ENCODE measurements around the gene GALNT12.

Gene GALNT12

GRCh38 chr9:98864281-98865174 lies 57.1 kb downstream of the GALNT12 start:
- DNase-seq: no peak

GRCh38 chr9:98865284-98865875 lies 57.9 kb downstream of the GALNT12 start:
- DNase-seq: no peak

- DNase-seq: no peak
Observed at GRCh38 chr9:98866435-98867102, 59.1 kb downstream of the GALNT12 start.

DNA sequence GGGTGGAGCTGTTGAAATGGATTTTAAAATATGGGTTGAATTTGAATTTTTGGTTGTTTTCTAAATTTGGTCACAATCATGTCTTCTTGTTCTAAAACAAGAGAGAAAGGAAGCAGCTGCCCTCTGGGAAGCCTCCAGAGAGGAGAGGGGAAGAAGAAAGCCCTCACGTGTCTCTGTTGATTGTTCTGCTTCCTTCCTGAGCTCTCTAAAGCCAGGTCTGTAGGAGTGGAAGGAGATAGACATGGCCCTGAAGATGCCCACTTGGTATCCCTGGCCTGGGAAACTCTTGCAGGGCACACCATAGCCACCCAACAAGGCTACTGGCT lies 59.6 kb downstream of the GALNT12 start:
- DNase-seq: no peak

GRCh38 chr9:98867429-98868168 lies 60.1 kb downstream of the GALNT12 start:
- DNase-seq: no peak

GRCh38 chr9:98869078-98869745 lies 61.7 kb downstream of the GALNT12 start:
- no peak for DNase-seq

GRCh38 chr9:98869866-98870265 lies 62.4 kb downstream of the GALNT12 start:
- DNase-seq: no peak

DNA sequence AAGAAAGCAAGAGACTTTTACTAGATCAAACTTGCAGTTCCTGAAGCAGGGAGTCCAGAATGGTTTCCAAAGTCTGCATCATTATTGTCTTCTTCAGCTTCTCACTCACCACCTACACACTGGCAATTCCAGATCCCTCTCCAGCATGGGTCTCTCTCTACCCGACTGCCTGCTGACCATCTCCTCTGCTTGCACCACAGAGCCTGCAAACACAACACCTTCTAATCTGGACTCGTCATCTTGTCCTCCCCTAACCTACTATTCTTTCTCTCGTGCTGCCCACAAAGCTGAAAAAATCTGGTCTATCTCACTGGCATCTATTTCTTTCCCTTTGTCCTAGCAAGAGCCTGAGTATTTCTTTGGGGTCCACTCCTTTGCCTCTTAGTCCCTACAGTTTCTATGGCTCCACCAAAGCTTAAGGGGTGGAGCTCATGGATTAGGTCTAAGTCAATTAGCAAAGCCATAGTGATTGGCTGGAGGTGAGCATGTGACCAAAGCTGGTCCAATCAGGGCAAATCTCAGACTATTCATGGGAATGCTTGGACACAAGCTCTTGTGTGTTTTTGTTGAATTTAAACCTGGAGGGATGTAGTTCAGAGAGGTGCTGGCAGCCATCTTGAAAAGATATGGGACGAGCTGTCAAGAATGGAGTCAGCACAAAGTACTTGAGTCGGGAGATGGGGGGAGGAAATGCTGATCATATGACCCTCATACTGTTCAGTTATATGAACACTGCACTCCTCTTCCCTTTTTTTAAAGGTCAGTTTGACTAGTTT lies 63.5 kb downstream of the GALNT12 start:
- DNase-seq: no peak

GRCh38 chr9:98871558-98872065 lies 64.1 kb downstream of the GALNT12 start:
- DNase-seq: no peak

DNA sequence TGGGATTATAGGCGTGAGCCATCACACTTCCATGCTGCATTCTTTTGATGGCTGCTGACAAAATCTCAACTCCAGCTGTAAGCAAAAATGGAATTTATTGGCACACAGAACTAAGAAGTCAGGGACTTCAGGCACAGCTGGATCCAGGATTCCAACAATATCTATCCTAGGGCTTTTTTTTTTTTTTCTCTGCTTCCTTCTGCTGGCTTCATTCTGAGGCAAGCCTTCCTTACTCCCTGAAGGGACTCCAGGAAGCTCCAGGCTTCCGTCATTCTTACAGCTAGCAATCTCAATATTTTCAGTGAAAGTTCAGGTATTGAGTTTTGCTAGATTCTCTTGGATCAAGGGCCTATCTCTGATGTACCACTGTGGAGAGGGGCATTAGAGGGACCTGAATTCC lies 66.1 kb downstream of the GALNT12 start:
- no peak for DNase-seq

DNA sequence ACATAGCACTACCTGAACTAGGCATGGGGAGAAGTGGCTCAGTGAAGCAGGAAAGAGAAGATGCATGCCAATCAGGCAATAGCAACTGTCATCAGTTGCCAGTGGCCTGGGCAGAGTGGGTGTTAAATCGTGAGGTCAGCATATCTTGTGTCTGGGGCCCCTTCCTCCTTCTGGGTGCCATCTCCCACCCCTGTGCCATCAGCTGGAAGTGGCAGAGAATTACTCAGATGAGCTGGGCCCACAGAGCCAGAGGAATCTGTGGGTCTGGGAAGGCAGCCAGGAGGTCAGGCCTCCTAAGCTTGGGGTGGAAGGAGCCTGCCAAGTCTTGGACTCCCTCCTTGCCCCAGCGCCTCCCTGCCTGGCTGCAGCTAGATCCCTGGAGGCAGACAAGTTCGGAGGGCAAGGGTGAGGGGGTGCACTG lies 66.5 kb downstream of the GALNT12 start:
- no peak for DNase-seq

GRCh38 chr9:98874721-98875255 lies 67.3 kb downstream of the GALNT12 start:
- DNase-seq: no peak

- no peak for DNase-seq
Observed at GRCh38 chr9:98875536-98875935, 68.1 kb downstream of the GALNT12 start.

DNA sequence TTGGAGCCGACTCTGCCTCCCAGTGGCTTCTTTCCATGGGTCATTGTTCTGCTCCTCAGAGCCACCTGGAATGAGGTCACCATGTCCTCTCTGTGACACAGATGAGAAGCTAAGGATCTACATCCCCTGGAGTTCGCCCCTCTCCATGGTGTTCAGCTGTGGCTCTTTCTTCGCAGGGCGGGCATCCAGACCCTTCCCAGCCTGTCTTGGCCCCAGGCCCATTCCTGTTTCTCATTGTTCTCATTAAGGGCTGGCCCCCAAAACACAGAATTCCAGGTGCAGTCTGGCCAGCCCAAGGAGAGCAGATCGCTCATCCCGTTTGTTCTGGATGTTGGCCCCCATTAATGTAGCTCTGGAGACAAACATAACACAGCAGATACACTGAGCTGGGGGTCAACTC lies 69.8 kb downstream of the GALNT12 start:
- no peak for DNase-seq

DNA sequence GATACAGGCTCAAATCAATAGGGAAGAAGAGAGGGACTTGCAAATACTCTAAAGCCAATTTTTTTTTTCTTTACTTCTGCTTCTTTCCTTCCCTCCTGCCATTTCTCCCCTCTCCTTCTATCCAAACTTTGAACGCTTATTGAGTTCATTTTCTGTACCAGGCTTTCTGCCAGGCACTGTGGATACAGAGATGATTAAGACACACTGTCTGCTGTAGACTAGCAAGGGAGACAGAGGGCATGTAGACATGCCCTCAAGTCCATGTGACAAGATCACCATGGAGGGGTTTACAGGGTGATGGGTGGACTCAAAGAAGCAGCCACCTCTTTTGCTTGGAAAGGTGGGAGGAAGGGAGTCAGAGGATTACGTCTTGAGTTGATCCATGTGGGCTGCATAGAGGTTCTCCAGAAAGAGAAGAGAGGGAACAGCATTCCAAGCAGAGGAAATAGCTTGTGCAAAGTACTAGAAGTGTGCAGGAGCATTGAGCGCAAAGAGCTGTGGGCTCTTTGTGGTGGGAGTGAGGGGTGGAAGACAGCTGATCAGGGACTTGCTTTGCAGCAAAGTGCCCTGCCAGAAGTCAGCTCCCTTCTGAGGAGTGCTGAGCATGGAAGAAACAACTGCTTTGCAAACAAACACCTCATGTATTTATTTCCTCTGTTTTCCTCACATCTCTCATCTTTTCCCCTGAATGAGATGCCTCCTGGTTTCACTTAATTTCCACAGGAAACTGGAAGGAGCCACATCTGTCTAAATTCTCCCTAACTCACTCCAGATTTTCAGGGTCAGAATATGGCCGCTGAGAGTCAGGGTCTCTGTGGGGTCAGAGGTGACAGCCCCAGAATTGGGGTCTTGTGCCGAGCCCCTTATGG lies 71.9 kb downstream of the GALNT12 start:
- no peak for DNase-seq

GRCh38 chr9:98879963-98880310 lies 72.5 kb downstream of the GALNT12 start:
- DNase-seq: no peak

DNA sequence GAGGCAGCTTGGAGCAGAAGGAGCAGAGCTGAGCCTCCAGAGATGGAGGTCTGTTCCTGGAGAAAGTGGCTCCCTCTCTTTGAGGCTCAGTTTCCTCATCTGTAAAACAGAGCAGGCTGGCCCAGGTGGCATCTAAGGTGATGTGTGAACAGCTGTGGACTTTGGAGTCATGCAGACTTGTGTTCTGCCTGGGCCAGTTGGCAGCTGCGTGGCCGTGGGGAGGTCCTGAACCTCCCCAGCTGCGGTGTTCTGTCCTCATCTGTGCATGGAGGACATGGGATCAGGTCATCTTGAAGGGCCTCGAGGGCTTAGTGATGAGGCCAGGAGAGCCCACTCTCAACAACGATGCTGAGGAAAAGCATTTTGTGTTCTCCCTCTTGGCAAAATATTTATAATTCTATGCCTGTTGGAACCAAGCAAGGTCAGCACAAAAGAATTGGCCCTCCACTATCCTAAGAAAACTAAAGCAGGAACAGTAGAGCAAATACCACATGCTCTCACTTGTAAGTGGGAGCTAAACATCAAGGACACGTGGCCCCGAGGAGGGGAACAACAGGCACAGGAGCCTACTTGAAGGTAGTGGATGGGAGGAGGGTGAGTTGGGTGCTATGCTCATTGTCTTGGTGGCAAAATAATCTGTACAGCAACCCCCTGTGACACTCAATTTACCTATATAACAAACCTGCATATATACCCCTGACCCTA lies 73.0 kb downstream of the GALNT12 start:
- DNase-seq: no peak

GRCh38 chr9:98881356-98881755 lies 73.9 kb downstream of the GALNT12 start:
- DNase-seq: no peak

GRCh38 chr9:98881836-98882568 lies 74.5 kb downstream of the GALNT12 start:
- no peak for DNase-seq
